HepG2 (cell line): Measurements from ENCODE around the gene GIPC1. TPM values are rescaled to one million over a fixed set of nuclear protein-coding genes. Genes with fewer than 3 reads are reported as not detected.

Experiments used
- ARNT ChIP-seq: fragments of 450-650 bp; IDR thresholded peaks from 2 replicates; pipeline ENCODE4 v1.6.1; 2017
- FOXJ3 ChIP-seq: sonication (generic); formaldehyde crosslinking; IDR thresholded peaks from 2 replicates; pipeline ENCODE4 v1.4.0; 2020; ENCODE audit warnings: missing genetic modification reagents, mild to moderate bottlenecking, borderline replicate concordance
- KLF16 ChIP-seq, 2 experiments: sonication (generic) in 1 of 2; formaldehyde crosslinking in 1 of 2; IDR thresholded peaks; 2 replicates each; pipeline versions ENCODE4 v1.6.1 to v1.8.0; 2016 to 2023; ENCODE audit warnings: missing genetic modification reagents in 2 of 2, missing compliant biosample characterization in 1 of 2
- MED8 ChIP-seq: sonication (generic); formaldehyde crosslinking; IDR thresholded peaks from 2 replicates; pipeline ENCODE4 v1.8.1; 2023; ENCODE audit warnings: mild to moderate bottlenecking, missing genetic modification reagents; ENCODE audit not compliant: insufficient replicate concordance
- NONO ChIP-seq, 2 experiments: fragments of 450-650 bp in 1 of 2; sonication (generic) in 1 of 2; formaldehyde crosslinking in 1 of 2; IDR thresholded peaks in 1 of 2; conservative IDR thresholded peaks in 1 of 2; 2 replicates each; pipeline versions ENCODE4 v1.6.1 to v1.8.0; 2017 to 2022; ENCODE audit warnings: mild to moderate bottlenecking in 1 of 2, missing genetic modification reagents in 1 of 2, moderate library complexity in 1 of 2
- ONECUT2 ChIP-seq: sonication (generic); formaldehyde crosslinking; IDR thresholded peaks from 2 replicates; pipeline ENCODE4 v1.4.0; 2020; ENCODE audit warnings: missing genetic modification reagents
- PAF1 ChIP-seq: IDR thresholded peaks from 2 replicates; pipeline ENCODE4 v1.6.1; 2016; ENCODE audit warnings: missing genetic modification reagents, missing compliant biosample characterization
- POLR2G ChIP-seq: fragments of 200-400 bp; formaldehyde crosslinking; IDR thresholded peaks from 2 replicates; pipeline ENCODE4 v1.6.1; 2018; ENCODE audit warnings: mild to moderate bottlenecking, low read depth, low read length, moderate library complexity
- RAD21 ChIP-seq: fragments of 450-650 bp; formaldehyde crosslinking; IDR thresholded peaks from 2 replicates; pipeline ENCODE4 v1.5.0; 2020; ENCODE audit warnings: mild to moderate bottlenecking
- RFX1 ChIP-seq: fragments of 450-650 bp; IDR thresholded peaks from 2 replicates; pipeline ENCODE4 v1.6.1; 2017
- TARDBP ChIP-seq: sonication (generic); formaldehyde crosslinking; IDR thresholded peaks from 2 replicates; pipeline ENCODE4 v1.8.0; 2022; ENCODE audit warnings: mild to moderate bottlenecking, missing genetic modification reagents
- TEAD2 ChIP-seq: sonication (generic); formaldehyde crosslinking; IDR thresholded peaks from 2 replicates; pipeline ENCODE4 v1.9.0; 2021; ENCODE audit warnings: missing genetic modification reagents
- USF2 ChIP-seq, 2 experiments: sonication (generic) in 1 of 2; formaldehyde crosslinking in 1 of 2; IDR thresholded peaks; 2 replicates each; pipeline versions ENCODE4 v1.5.1 to v1.6.1; 2011 to 2020; ENCODE audit warnings: borderline replicate concordance in 1 of 2, low read depth in 1 of 2, low read length in 1 of 2, mild to moderate bottlenecking in 1 of 2, missing genetic modification reagents in 1 of 2, moderate library complexity in 1 of 2
- ZBTB46 ChIP-seq: sonication (generic); formaldehyde crosslinking; IDR thresholded peaks from 2 replicates; pipeline ENCODE4 v1.4.0; 2020; ENCODE audit warnings: mild to moderate bottlenecking, missing genetic modification reagents, borderline replicate concordance
- ZNF205 ChIP-seq: IDR thresholded peaks from 2 replicates; pipeline ENCODE4 v1.6.1; 2018; ENCODE audit warnings: missing biosample characterization, missing genetic modification reagents
- ZNF230 ChIP-seq: sonication (generic); formaldehyde crosslinking; IDR thresholded peaks from 2 replicates; pipeline ENCODE4 v1.4.0; 2020; ENCODE audit warnings: mild to moderate bottlenecking, missing genetic modification reagents
- ZNF607 ChIP-seq: sonication (generic); formaldehyde crosslinking; IDR thresholded peaks from 2 replicates; pipeline ENCODE4 v1.5.1; 2020; ENCODE audit warnings: missing genetic modification reagents, mild to moderate bottlenecking, borderline replicate concordance
- ZNF772 ChIP-seq: sonication (generic); formaldehyde crosslinking; IDR thresholded peaks from 2 replicates; pipeline ENCODE4 v1.5.0; 2020; ENCODE audit warnings: mild to moderate bottlenecking, missing genetic modification reagents
- polyA plus RNA-seq, 8 experiments: library from polyadenylated mRNA; depleted of rRNA in 3 of 8; stranded (reverse) in 7 of 8; unstranded in 1 of 8; fragments of >200 nt; fragmentation: Illumina TruSeq in 4 of 8; extraction: Trizol in 4 of 8; gene quantifications; 2 replicates each; pipeline versions ENCODE4 v1.2.1 to v1.2.3, GENCODE V29; 2011 to 2016; ENCODE audit warnings: low read depth in 4 of 8, missing spikeins in 1 of 8, mixed read lengths in 1 of 8; ENCODE audit not compliant: insufficient read depth in 1 of 8
- total RNA-seq, 5 experiments: library from RNA; depleted of rRNA; stranded (reverse); fragments of >200 nt; fragmentation: Illumina TruSeq; extraction: Trizol; gene quantifications; 2 replicates each; pipeline ENCODE4 v1.2.3, GENCODE V29; 2016; ENCODE audit warnings: low read depth in 1 of 5
- TF ChIP-seq, protein P1 (sequence below): sonication (generic); formaldehyde crosslinking; IDR thresholded peaks from 2 replicates; pipeline ENCODE4 v1.8.0; 2022; ENCODE audit warnings: mild to moderate bottlenecking, missing genetic modification reagents, moderate library complexity
- TF ChIP-seq, protein P2 (sequence below): sonication (generic); formaldehyde crosslinking; IDR thresholded peaks from 2 replicates; pipeline ENCODE4 v1.8.1; 2022; ENCODE audit warnings: low read depth, mild to moderate bottlenecking, missing genetic modification reagents
- TF ChIP-seq, protein P3 (sequence below): sonication (generic); formaldehyde crosslinking; IDR thresholded peaks from 2 replicates; pipeline ENCODE4 v1.4.0; 2020; ENCODE audit warnings: missing genetic modification reagents

Gene GIPC1
- total and polyA plus RNA-seq, 2 of the 13 experiments (the other 11 are each of a cell fraction or from before 2014, with no cell fraction given), result 27.1 to 48.1 TPM

DNA sequence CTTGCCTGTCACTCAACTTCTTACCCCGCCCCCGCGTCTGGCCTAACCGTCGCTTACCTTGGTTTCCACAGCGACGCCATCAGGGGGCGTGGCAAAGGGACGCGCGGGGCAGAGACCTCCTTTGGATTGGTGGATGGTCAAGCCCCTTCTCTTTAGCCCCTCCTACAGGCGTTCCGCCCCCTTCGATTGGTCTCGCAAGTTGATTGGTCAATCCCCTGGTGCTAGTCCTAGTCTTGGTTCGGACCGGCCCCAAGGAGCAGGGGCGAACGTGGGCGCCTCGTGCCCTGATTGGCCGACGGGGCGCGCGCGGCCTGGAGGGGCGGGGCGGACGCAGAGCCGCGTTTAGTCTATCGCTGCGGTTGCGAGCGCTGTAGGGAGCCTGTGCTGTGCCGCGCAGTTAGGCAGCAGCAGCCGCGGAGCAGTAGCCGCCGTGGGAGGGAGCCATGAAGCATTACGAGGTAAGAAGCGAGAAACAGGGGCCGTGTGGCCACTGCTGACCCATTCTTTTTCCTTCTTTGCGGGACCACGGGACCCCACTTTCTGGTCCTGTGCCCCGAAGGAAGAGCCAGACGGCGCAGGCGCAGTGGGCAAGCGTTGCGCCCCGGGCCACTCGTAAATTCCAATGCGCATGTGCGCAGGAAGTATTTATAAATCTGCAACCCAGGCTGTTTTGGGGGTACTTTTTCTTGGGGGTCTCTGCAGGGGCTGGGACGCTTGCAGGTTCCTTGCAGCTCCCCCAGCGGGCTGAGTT lies 33.5 kb upstream of the GIPC1 start, which contains the start of gene TECR (continued):
- TF ChIP-seq ONECUT2 (CRISPR knock-in tag) (no peak; the same call in 1 of the 2 replicates), MED8 (CRISPR knock-in tag) (peak; percentile 37), TEAD2 (CRISPR knock-in tag) (no peak), FOXJ3 (CRISPR knock-in tag) (no peak), ZNF205 (CRISPR knock-in tag) (no peak; the same call in 1 of the 2 replicates), RAD21 (CRISPR knock-in tag) (peak; percentile 63; the same call in 1 of the 2 replicates), KLF16 (CRISPR knock-in tag; IDR thresholded peaks at IDR 0.05) (0 out of 4 replicates have a peak, but pooled peaks of 1 of the 2 experiments have one; percentile 29), TARDBP (CRISPR knock-in tag) (peak; percentile 53; the same call in 1 of the 2 replicates), NONO (IDR thresholded peaks at IDR 0.05) (no peak), NONO (CRISPR knock-in tag; conservative IDR thresholded peaks at IDR 0.05) (peak; percentile 88), ZNF607 (CRISPR knock-in tag) (peak; percentile 96; the same call in 1 of the 2 replicates), ARNT (no peak), RFX1 (peak; percentile 87), POLR2G (peak; percentile 95), ZNF230 (CRISPR knock-in tag) (peak; percentile 95), ZNF772 (peak; percentile 68; the same call in 1 of the 2 replicates), USF2 (IDR thresholded peaks at IDR 0.05; ENCODE audit: low read depth, low read length) (no peak), USF2 (CRISPR knock-in tag; IDR thresholded peaks at IDR 0.05; ENCODE audit: borderline replicate concordance) (peak; percentile 62; the same call in 1 of the 2 replicates), PAF1 (no peak), ZBTB46 (no peak)
- TF ChIP-seq, protein P1, sequence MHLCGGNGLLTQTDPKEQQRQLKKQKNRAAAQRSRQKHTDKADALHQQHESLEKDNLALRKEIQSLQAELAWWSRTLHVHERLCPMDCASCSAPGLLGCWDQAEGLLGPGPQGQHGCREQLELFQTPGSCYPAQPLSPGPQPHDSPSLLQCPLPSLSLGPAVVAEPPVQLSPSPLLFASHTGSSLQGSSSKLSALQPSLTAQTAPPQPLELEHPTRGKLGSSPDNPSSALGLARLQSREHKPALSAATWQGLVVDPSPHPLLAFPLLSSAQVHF (CRISPR knock-in tag), result no peak
- TF ChIP-seq, protein P2, sequence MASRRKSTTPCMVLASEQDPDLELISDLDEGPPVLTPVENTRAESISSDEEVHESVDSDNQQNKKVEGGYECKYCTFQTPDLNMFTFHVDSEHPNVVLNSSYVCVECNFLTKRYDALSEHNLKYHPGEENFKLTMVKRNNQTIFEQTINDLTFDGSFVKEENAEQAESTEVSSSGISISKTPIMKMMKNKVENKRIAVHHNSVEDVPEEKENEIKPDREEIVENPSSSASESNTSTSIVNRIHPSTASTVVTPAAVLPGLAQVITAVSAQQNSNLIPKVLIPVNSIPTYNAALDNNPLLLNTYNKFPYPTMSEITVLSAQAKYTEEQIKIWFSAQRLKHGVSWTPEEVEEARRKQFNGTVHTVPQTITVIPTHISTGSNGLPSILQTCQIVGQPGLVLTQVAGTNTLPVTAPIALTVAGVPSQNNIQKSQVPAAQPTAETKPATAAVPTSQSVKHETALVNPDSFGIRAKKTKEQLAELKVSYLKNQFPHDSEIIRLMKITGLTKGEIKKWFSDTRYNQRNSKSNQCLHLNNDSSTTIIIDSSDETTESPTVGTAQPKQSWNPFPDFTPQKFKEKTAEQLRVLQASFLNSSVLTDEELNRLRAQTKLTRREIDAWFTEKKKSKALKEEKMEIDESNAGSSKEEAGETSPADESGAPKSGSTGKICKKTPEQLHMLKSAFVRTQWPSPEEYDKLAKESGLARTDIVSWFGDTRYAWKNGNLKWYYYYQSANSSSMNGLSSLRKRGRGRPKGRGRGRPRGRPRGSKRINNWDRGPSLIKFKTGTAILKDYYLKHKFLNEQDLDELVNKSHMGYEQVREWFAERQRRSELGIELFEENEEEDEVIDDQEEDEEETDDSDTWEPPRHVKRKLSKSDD (CRISPR knock-in tag), result 0 out of 2 replicates have a peak, but pooled peaks have one; percentile 48
- TF ChIP-seq, protein P3, sequence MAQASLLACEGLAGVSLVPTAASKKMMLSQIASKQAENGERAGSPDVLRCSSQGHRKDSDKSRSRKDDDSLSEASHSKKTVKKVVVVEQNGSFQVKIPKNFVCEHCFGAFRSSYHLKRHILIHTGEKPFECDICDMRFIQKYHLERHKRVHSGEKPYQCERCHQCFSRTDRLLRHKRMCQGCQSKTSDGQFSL (CRISPR knock-in tag), result no peak
